HK-2 (cell line): ENCODE measurements around the gene CDH22.

Experiments
- DNase-seq: peaks from one replicate; pipeline ENCODE4 v3.0.0-alpha.2; 2018; ENCODE audit not compliant: unreplicated experiment

The CDH22 gene

DNA sequence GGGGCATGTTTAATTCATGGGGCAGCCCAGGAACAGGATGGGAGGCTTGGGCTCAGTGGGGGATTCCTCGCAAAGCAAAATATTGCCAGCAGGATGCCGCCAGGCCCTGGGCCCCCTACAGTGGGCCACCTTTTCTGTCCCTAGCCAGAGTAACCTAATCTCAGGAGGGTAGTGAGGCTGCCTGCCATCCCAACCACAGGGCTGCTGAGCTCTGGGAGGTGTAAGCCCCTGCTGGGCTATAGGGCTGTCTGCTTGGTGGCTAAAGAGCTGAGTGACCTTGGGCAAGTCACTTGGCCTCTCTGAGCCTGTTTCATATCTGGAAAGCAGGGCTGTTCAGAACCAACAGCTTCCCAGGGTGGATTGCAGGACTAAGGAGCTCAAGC is 35.7 kb upstream of the CDH22 start:
- no peak for DNase-seq

DNA sequence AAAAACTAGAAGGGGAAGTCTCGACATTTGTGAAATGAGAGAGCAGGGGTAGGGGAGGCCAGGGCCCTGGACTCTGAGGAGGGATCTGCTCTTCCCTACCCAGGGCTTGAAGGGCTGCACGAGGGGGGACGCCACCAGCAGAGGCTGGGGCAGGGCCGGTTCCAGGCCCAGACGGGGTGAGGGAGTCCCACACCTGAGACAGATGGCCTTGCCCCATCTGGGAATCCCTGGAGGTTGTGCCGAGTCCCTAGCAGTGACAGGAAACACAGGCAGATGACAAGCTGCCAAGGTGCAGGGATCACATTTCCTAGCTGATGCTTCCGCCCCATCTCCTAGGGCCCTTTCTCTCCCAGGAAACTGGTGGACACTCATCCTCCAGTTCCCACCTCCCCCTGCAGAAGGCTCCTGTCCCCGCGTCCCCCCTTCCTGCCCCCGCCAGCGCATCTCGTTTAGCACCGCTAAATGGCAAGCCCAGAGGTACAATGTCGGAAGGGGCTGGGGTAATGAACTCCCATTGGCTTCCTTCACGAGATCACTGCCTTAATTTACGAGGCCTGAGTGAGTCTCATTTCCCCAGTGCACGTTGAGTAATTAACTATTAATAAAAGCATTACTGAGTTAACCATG is 35.2 kb upstream of the CDH22 start:
- DNase-seq, result no peak

- DNase-seq, result no peak
Observed at GRCh38 chr20:46342451-46343347, 34.4 kb upstream of the CDH22 start.

- no peak for DNase-seq
Observed at GRCh38 chr20:46342010-46342378, 33.7 kb upstream of the CDH22 start.

DNA sequence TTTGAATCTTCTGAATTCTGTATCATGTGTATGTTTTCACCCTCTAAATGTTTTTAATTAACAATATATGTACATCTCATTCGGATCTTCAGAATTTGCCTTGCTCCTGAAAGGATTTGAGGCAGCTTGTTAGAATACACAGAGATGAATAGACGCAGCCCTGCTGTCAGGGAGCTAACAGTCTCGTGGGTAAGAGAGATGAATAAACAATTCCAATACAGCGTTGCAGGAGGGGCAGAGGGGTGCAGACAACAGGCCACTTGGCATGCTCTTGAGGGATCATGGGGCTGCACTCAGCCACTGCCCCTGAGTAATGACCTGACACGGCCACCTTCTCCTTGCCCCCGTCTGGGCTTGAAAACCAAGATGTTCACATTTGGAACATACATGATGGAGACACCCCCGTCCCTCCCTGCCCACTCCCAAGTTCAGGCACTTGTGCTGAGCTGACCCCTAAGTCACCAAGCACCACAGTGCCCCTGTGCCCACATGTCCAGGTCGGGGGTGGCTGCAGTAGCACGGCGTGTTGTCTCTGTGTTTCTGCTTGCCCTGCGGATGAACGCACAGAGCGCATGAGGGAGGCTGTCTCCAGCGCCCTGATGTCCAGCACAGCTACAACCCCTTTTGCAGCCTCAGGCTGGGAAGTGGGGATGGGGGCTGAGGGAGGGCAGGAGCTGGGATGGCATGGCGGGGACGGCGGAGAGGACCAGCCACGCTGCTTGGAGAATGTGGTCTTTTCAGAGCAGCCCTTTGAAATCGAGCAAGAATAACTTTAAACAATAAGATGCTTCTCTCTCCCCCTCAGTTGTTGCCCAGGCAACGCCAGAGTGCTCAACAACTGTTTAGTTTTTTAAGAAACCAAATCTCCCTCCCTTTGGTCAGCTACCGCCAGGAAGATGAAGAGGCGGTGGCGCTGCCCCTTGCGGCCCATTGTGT is 33.0 kb upstream of the CDH22 start:
- no peak for DNase-seq

- no peak for DNase-seq
Observed at GRCh38 chr20:46339037-46339436, 30.7 kb upstream of the CDH22 start.

DNA sequence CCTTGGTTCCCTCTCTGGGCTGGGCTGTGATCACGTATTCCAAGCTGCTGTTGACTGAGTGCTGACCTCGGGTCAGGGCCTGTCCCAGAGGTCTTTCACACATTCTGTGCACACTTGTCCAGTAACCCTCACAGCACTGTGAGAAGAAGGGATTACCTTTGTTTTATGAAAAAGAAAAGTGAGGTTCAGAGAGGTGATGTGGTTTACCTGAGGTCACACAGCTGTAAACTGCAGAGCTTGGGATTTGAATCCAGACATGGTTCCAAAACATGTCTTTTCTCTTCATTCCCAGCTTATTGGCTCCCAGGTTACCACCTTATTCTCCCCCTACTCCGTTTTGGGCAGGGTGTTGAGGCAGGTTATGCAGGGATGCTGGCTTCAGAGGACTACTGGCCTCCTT is 28.4 kb upstream of the CDH22 start:
- no peak for DNase-seq

DNA sequence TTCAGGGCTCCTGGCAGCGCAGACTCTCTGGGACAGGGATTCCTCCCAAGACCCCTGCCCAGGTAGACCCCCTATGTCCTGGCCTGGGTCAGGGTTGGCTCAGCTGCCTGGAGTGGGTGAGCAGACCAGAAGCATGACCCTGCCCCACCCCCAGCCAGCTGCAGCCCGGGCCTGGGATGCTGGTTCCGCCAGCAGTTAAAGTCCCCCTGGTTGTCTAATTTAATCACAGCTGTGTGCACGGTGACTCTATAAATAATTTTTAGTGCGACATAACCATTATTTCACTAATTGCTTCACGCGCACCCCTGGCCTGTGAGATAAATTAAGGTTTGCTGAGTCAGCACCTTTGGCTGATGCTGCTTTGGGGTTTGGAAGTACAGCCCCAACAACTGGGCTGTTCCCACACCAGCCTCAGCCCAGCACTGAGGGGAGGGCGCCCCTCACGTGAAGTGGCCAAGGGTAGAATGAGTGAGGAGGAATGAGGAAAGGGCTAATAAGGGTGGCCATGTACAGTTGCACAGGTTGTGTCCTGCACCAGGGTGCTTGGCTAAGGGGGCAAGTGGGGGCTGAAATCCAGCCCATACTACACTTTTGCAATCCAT is 26.1 kb upstream of the CDH22 start:
- DNase-seq, result no peak

GRCh38 chr20:46333161-46333991 is 25.1 kb upstream of the CDH22 start:
- no peak for DNase-seq

- DNase-seq, result no peak
Observed at GRCh38 chr20:46332373-46333160, 24.3 kb upstream of the CDH22 start.

DNA sequence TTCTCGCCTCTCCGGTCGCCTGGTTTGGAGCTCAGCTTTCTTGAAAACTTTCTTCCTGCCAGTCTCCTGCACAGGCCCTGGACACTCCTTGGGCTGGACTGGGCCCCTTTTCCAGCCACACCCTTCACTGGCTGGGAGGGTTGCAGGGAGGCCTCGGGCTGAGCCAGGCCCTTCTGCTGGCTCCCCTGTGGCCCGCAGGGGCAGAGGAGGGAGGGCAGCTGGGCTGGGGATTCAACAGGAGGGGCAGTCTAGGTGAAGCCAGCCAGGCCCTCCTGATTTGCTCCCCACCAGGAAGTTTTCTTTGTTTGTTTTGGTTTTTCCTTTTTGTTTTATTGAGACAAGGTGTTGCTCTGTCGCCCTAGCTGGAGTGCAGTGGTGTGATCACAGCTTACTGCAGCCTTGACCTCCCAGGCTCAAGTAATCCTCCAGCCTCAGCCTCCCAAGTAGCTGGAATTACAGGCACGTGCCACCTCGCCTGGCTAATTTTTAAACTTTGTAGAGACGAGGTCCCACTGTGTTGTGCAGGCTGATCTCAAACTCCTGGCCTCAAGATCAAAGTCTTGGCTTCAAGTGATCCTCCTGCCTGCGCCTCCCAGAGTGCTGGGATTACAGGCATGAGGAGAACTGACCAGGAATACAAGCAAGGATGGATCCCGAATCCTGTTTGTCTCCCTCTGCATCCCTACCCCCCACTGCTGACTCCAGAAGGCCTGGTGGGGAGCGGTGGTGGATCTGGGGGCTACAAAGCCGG is 23.5 kb upstream of the CDH22 start:
- DNase-seq, result no peak

DNA sequence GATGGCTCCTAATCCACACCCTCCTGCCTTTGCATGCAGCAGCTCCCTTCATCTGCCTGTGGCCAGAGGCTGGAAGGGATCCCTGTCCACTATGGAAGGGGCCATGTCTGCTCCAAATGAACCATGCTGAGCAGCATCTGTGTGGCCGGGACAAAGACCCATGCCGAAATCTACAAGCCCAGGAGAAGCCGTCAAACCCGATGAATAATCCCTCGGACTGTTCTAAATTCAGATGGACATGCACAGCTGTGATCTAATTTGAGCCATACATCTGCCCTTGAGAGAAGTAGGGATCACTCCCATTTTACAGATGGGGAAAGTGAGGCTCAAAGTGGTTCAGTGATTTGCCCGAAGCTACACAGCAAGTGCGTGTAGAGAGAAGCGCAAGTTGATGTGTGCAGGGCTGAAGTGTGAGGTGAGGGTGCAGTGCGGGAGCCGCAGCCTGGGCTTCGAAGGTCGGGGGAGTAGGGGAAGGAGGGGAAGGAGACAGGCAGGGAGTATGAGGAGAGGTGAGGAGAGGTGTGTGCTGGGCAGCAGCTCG is 22.6 kb upstream of the CDH22 start:
- DNase-seq, result no peak

- no peak for DNase-seq
Observed at GRCh38 chr20:46330072-46330763, 21.9 kb upstream of the CDH22 start.

DNA sequence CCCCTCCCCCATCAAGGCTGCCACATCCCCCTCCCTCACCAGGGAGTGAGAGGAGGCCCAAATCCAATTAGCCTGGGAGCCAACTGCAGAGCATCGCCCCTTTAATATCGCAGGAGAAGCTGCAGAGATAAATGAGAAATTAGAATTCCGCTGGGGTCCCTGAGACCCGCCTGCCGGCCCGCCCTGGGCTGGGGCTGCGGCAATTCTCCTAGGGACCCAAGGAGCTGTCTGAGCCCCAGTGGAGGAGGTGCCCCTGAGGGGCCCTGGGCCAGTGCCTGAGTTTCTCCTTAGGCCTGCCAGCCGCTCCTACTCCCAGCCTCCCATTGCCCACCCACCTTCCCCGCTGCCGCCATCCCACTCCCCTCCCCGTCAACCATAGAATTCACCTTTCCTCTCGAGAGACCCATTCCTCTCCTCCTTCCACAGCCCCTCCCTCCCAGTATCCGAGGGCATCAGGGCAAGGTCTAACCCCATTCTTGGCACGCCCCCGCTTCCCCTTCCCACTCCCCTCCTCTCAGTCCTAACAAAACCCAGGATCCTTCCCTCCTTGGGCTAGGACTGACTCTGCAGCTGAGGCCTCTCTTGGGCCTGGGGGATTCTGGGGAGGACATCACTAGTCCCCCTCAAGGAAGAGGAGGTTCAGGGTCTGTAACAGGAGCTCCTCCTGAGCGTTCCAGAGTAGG is 20.0 kb upstream of the CDH22 start:
- no peak for DNase-seq

DNA sequence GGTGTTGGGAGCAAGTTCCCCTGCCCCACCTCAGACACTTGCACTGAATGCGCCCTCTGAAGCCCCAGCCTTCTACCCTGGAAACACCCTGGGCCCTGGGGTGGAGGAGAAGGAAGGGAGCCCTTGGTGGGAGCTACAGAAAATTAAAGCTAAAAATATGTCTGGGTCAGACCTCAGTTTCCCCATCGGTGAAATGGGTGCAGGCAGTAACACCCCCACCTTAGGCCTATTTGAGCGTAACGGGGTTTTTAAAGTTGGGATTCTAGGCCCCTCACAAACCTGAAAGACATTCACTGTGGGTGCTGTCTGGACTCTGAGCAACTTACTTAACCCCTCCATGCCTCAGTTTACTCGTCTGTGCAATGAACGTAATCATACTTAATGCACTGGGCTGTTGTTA is 19.3 kb upstream of the CDH22 start:
- DNase-seq, result no peak

GRCh38 chr20:46325789-46326188 is 17.5 kb upstream of the CDH22 start:
- DNase-seq, result no peak

GRCh38 chr20:46324960-46325703 is 16.8 kb upstream of the CDH22 start:
- no peak for DNase-seq
